ENCODE results near the gene ARSJ.

Gene ARSJ

DNA sequence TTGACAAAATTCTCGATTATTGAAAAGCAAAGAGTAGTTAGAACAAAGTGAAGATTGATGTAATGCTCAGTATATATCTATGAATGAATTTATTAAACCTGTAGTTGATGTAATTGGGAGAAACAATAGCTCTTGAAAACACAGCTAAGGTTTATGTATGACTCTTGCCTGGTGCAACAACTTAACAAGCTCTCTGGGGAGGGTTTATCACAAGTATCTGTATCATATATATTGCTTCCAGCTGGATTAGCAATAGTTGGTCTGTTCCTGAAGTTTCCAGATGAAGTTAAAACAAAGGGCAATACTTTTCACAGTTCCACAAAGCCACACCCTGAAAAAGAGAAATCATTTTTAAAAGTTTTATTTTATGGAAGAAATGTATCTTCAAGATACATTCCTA, 91.4 kb downstream of the ARSJ start:
- DNase-seq, result no peak

DNA sequence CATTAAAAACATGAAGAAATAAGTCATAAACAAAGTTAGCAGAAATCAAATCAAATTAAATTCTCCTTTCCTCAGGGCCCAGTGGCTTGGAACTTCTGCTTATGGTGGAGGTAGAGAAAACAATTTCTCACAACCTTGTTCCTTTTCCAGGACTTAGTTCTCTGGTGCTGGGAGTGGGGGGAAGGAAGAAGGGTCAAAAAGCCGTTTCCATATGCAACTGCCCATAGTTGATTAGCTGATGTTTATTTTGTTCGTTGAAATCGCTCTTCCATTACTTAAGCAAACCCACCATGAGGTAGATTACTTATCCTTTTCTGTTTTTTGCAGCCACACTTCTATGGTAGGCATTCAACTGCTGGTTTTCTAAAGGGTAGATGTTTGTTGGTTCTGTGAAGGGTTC, 94.2 kb downstream of the ARSJ start:
- no peak for DNase-seq

DNA sequence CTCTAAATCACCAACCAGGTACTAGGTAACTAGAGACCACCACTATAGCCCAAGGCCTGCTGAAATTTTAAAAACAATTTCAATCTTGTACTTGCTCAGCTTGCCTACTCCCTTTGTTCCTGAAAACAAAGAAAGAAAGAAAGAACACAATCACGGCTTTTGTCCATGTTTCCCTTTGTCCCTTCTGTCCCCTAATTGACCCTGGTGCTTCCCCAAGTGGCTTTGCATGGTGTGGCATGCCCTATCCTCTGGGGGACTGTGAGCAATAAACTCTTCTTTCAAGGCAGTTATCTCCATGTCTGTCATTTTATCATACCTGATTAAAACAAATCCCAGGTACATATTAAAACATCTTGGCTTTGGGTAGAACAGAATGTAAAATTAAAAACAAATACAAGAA, 94.8 kb downstream of the ARSJ start:
- DNase-seq, result no peak

DNA sequence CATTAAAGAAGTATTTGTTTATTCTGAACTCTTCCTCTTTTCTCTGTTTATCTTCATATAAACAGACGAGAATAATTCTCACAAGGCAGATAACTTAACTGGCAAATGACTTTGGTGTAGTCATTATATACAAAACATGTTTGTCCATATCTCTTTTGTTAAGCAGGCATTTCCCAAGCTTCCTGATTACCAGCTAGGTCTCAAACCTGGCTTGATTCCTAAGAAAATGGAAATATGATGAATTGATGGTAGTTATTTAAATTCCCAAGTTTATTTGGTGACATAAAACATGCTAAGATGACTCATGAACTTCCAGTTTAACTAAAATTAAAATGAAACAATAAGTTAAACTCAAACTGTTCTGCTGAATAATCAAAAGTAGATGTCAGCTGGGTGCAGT, 96.8 kb downstream of the ARSJ start:
- no peak for DNase-seq

DNA sequence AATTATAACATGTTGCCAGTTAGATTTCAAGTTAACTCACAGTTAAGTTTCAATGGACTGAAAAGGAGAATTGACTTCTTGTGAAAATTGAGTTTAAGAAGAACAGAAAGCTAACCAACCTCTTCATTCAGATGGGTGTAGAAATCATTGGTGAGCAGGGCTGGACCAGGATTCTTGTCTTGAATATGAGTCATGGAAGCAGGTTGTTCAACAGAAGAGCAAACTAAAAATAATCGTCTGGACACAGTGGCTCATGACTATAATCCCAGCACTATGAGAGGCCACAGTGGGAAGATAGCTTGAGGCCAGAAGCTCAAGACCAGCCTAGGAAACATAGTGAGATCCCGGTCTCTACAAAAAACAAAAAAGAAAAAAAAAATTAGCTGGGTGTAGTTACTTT, 98.2 kb downstream of the ARSJ start:
- no peak for DNase-seq

GRCh38 chr4:113880240-113881028, 99.0 kb downstream of the ARSJ start:
- DNase-seq, result no peak

GRCh38 chr4:113878668-113879067, 100.8 kb downstream of the ARSJ start:
- no peak for DNase-seq

GRCh38 chr4:113874480-113874879, 105.0 kb downstream of the ARSJ start:
- no peak for DNase-seq

DNA sequence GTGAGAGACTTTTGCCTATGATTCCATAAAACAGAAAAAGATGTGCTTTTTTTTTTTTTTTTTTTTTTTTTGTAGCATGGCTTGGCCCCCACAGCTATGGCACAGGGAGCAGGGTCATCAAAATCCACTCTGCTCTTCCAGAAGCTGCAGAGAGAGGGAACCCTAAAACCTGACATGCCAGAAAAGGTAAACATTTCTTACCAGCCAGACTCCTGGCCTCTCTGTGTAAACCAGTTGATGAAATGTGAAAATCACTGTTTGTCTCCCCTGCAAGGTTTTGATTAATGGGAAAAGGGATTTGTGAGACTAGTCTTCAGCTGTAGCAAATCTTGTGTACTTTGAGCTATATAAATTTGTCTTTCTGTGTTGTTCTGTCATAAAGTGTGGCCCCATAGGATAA, 105.9 kb downstream of the ARSJ start:
- DNase-seq, result no peak

DNA sequence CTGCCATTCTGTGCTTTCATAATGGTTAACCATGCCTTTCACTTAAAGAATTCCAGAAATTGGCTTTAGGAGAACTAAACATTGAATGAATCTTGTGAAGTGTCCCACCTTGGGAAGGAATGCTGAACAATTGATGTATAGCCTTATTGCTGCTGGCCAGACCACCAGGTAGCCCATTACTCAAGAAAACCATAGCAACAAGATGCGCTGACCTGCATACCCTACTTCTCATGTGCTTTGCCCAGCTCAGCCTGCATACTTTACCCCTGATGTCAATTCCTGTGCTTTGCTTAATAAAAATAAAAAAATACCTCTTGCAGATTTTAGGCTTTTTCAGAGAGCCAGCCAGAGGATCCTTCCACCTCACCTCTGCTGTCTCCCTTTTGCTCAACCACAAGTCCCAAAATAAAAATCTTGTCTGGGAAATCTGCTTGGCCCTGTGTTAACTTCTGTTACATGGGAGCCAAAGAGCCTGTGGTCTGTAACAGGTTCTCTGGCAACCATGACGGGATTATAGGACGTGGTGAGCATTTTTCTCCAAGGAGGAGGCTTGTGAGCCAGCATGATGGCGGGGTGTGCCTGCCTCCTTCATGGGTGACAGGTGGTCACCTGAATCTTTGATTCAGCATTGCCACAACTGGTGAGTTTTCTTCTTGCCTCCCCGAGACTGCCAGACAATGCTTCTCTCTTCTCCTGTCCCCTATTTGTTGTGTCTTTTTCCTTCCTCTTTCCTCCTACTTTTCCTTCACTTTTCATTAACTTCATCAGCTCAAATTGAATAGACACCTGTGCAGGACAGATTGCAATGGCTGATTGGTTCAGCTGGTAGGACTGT, 106.8 kb downstream of the ARSJ start:
- no peak for DNase-seq

DNA sequence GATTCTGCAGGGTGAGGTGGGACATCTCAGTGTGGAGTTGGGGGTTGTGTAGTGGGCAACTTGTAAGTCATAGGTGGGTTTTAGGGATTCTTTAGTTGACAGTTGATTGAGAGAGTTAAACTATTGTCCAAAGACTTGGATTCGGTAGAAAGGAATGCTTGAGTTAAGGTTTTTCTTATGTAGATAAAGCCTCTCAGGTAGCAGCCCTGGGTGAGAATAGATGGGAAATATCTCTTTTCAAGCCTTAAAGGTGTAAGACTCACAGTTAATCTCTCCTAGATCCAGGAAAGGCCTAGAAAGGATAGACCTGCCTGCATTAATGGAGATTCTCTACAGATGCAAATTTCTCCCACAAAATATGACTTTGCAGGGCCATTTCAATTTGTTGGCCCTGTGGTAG, 108.4 kb downstream of the ARSJ start:
- no peak for DNase-seq

- no peak for DNase-seq
These were observed 109.6 kb downstream of the ARSJ start for GRCh38 chr4:113869743-113870375.

- no peak for DNase-seq
These were observed 112.8 kb downstream of the ARSJ start for GRCh38 chr4:113866611-113867010.

- no peak for DNase-seq
These were observed 120.5 kb downstream of the ARSJ start for GRCh38 chr4:113858924-113859323.

DNA sequence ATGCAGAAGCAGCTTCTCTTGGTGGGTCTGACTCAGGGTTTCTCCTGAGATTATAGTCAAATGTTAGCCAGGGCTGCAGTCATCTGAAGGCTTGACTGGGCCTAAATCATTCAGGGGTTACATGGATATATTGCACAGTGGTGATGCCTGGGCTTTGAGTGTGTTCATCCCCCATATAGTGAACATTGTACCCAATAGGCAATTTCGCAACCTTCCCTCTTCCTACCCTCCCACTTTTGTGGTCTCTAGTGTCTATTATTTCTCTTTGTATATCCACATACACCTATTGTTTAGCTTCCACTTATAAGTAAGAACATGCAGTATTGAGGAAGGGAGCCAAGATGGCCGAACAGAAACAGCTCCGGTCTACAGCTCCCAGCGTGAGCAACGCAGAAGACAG, 127.6 kb downstream of the ARSJ start:
- no peak for DNase-seq

All from DMS79 treated with DMSO at 0.1 percent for 48 hours (cell line).